ENCODE measurements around the gene COX14.

- TF ChIP-seq CTCF (IDR thresholded peaks at IDR 0.05; ENCODE audit: low read depth, low read length): no peak
- no peak for TF ChIP-seq POLR2A (IDR thresholded peaks at IDR 0.05; ENCODE audit: extremely low read depth, insufficient read length)
- TF ChIP-seq MAX (IDR thresholded peaks at IDR 0.05; ENCODE audit: low read depth, low read length): no peak
Measured at GRCh38 chr12:50110127-50110761, 1.8 kb upstream of the COX14 start.

Measured in NB4 (cell line).